Heart left ventricle (tissue), 13 donors: ENCODE measurements around the gene DIP2C.

Source experiments
- POLR2A ChIP-seq, 2 donors: fragments of 450-650 bp; IDR thresholded peaks; one replicate each; pipeline ENCODE4 v1.6.1; 2017; ENCODE audit warnings: antibody characterized with exemption in 2 of 2, mild to moderate bottlenecking in 2 of 2, moderate library complexity in 2 of 2
- TF ChIP-seq, protein P1 (sequence below), 12 donors: fragments of 200-600 bp; sonication (generic) in 4 of 12; IDR thresholded peaks; one replicate each; pipeline versions ENCODE4 v1.5.0 to v1.8.0; 2018 to 2022; ENCODE audit warnings: antibody characterized with exemption in 12 of 12, mild to moderate bottlenecking in 5 of 12
- donor health status: ischemic (EF 13 %, LVEDD 7.1; RV severe dilation, severe dysfunction).
- donor health status: DM: no; HTN: yes; CAD: no.
- donor health status: DM: no; HTN: no; CAD: no.
- donor health status: ischemic (EF 25% LVEDD 6.9; RV normal size, moderate dysfunction).
- donor health status: ischemic (EF 25% LVEDD 5.7; RV mildly dilated, moderate dysfunction).
- donor health status: ischemic (EF 35%, LVEDD 5.7; RV mildly dilated, moderate dysfunction).
- donor health status: nonischemic (EF 11% LVEDD 7.7; RV severe dilation, severe dysfunction).
- donor health status: DM: yes; HTN: yes; CAD: no.
- donor health status: PGD.
- donor health status: ischemic (EF 29% LVEDD 5.4; RV normal size, mild dysfunction).
- donor health status: nonischemic (EF 23%, LVEDD 6.1; RV moderate dilation, normal function).

- TF ChIP-seq, protein P1, sequence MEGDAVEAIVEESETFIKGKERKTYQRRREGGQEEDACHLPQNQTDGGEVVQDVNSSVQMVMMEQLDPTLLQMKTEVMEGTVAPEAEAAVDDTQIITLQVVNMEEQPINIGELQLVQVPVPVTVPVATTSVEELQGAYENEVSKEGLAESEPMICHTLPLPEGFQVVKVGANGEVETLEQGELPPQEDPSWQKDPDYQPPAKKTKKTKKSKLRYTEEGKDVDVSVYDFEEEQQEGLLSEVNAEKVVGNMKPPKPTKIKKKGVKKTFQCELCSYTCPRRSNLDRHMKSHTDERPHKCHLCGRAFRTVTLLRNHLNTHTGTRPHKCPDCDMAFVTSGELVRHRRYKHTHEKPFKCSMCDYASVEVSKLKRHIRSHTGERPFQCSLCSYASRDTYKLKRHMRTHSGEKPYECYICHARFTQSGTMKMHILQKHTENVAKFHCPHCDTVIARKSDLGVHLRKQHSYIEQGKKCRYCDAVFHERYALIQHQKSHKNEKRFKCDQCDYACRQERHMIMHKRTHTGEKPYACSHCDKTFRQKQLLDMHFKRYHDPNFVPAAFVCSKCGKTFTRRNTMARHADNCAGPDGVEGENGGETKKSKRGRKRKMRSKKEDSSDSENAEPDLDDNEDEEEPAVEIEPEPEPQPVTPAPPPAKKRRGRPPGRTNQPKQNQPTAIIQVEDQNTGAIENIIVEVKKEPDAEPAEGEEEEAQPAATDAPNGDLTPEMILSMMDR (IDR thresholded peaks at IDR 0.05), result no peak
- no peak for TF ChIP-seq POLR2A (IDR thresholded peaks at IDR 0.05)
Measured at GRCh38 chr10:543131-543530, 146.3 kb downstream of the DIP2C start.
